NCI-H1436 treated with DMSO at 0.1 percent for 48 hours (cell line): ENCODE measurements around the gene APBA3.

Experiments used
- DNase-seq: peaks from one replicate; lab custom pipeline; 2025; lab: John Stamatoyannopoulos, UW

APBA3 gene

GRCh38 chr19:3716147-3716668, 45.3 kb downstream of the APBA3 start:
- DNase-seq: no peak

- no peak for DNase-seq
Observed at GRCh38 chr19:3712663-3713611, 48.6 kb downstream of the APBA3 start.

- DNase-seq: no peak
Observed at GRCh38 chr19:3710265-3710812, 51.2 kb downstream of the APBA3 start.

- DNase-seq: no peak
Observed at GRCh38 chr19:3708207-3708931, 53.1 kb downstream of the APBA3 start, which contains the start of gene TJP3. TSS of gene TJP3 (plus strand) at chr19:3708384. CDS start at chr19:3728433, 20,049 bp downstream.

- no peak for DNase-seq
Observed at GRCh38 chr19:3707868-3708206, 53.7 kb downstream of the APBA3 start.

- DNase-seq: no peak
Observed at GRCh38 chr19:3701200-3701599, 60.3 kb downstream of the APBA3 start.
